ENCODE measurements around the gene SKIL.
A peak's percentile ranks its signal among the peaks of the same experiment; 100 is the strongest.

The SKIL gene

GRCh38 chr3:170386468-170386867 lies 29.0 kb downstream of the SKIL start:
- DNase-seq, result no peak
- H3K9ac ChIP-seq (ENCODE audit: low read length), result no peak overlapping the region
- TF ChIP-seq CTCF (IDR thresholded peaks at IDR 0.05; ENCODE audit: low read length), result no peak
- no peak for TF ChIP-seq EZH2 (optimal IDR thresholded peaks at IDR 0.05; ENCODE audit: low read depth, low read length)
- no peak for TF ChIP-seq EZH2phosphoT487 (IDR thresholded peaks at IDR 0.05; ENCODE audit: low read length)
- no peak overlapping the region for H3K4me3 ChIP-seq (ENCODE audit: low read length)
- H3K9me3 ChIP-seq (replicated peaks; ENCODE audit: insufficient read depth, low read length), result no peaks in the 10 kb centered on the region
- no peak overlapping the region for H3K27ac ChIP-seq (ENCODE audit: low read length)
- H4K20me1 ChIP-seq (ENCODE audit: insufficient read depth, low read length), result no peaks in the 10 kb centered on the region
- H3K4me2 ChIP-seq (ENCODE audit: low read depth, low read length), result no peak overlapping the region
- H3K9me2 ChIP-seq (replicated peaks; ENCODE audit: insufficient read depth, low read length), result no peaks in the 10 kb centered on the region
- no peaks in the 10 kb centered on the region for H3K27me3 ChIP-seq (replicated peaks; ENCODE audit: insufficient read depth, low read length)
- no peaks in the 10 kb centered on the region; the same call in 1 of the 2 replicates for H3K36me3 ChIP-seq (replicated peaks; ENCODE audit: insufficient read depth, low read length)
- H2AFZ ChIP-seq (ENCODE audit: low read length), result no peak overlapping the region
- H3F3A ChIP-seq (ENCODE audit: insufficient read depth, low read length), result no peaks in the 10 kb centered on the region
- 0 out of 2 replicates have a peak, but pooled peaks cover 4% of the 10 kb centered on the region for H3K79me2 ChIP-seq (ENCODE audit: low read length)
- H3K4me1 ChIP-seq (ENCODE audit: low read length), result no peaks in the 10 kb centered on the region

- no peak overlapping the region for H3K9ac ChIP-seq (ENCODE audit: low read length)
- no peaks in the 10 kb centered on the region for H3K27me3 ChIP-seq (replicated peaks; ENCODE audit: insufficient read depth, low read length)
- TF ChIP-seq CTCF (IDR thresholded peaks at IDR 0.05; ENCODE audit: low read length) (peak; percentile 12; the same call in 1 of the 2 replicates), EZH2 (optimal IDR thresholded peaks at IDR 0.05; ENCODE audit: low read depth, low read length) (no peak)
- no peak overlapping the region for H3K27ac ChIP-seq (ENCODE audit: low read length)
- no peaks in the 10 kb centered on the region for H4K20me1 ChIP-seq (ENCODE audit: insufficient read depth, low read length)
- no peak overlapping the region for H3K4me3 ChIP-seq (ENCODE audit: low read length)
- H3K79me2 ChIP-seq (ENCODE audit: low read length), result 0 out of 2 replicates have a peak, but pooled peaks cover 4% of the 10 kb centered on the region
- no peak overlapping the region for H3K4me2 ChIP-seq (ENCODE audit: low read depth, low read length)
- H2AFZ ChIP-seq (ENCODE audit: low read length), result no peak overlapping the region
- no peaks in the 10 kb centered on the region for H3K4me1 ChIP-seq (ENCODE audit: low read length)
- no peaks in the 10 kb centered on the region; the same call in 1 of the 2 replicates for H3K36me3 ChIP-seq (replicated peaks; ENCODE audit: insufficient read depth, low read length)
- H3K9me2 ChIP-seq (replicated peaks; ENCODE audit: insufficient read depth, low read length), result no peaks in the 10 kb centered on the region
- no peak for DNase-seq
- no peaks in the 10 kb centered on the region for H3K9me3 ChIP-seq (replicated peaks; ENCODE audit: insufficient read depth, low read length)
- H3F3A ChIP-seq (ENCODE audit: insufficient read depth, low read length), result no peaks in the 10 kb centered on the region
Measured at GRCh38 chr3:170387950-170388349, 30.4 kb downstream of the SKIL start.

- Histone ChIP-seq H3K4me1 (ENCODE audit: low read length) (no peaks in the 10 kb centered on the region), H3K27me3 (replicated peaks; ENCODE audit: insufficient read depth, low read length) (no peaks in the 10 kb centered on the region), H4K20me1 (ENCODE audit: insufficient read depth, low read length) (no peaks in the 10 kb centered on the region), H3K4me3 (ENCODE audit: low read length) (no peak overlapping the region), H2AFZ (ENCODE audit: low read length) (no peak overlapping the region), H3F3A (ENCODE audit: insufficient read depth, low read length) (no peaks in the 10 kb centered on the region), H3K9me2 (replicated peaks; ENCODE audit: insufficient read depth, low read length) (no peaks in the 10 kb centered on the region), H3K4me2 (ENCODE audit: low read depth, low read length) (no peak overlapping the region), H3K9ac (ENCODE audit: low read length) (no peak overlapping the region), H3K36me3 (replicated peaks; ENCODE audit: insufficient read depth, low read length) (no peaks in the 10 kb centered on the region; the same call in 1 of the 2 replicates), H3K79me2 (ENCODE audit: low read length) (0 out of 2 replicates have a peak, but pooled peaks cover 4% of the 10 kb centered on the region), H3K9me3 (replicated peaks; ENCODE audit: insufficient read depth, low read length) (no peaks in the 10 kb centered on the region), H3K27ac (ENCODE audit: low read length) (no peak overlapping the region)
- no peak for DNase-seq
- no peak for TF ChIP-seq CTCF (IDR thresholded peaks at IDR 0.05; ENCODE audit: low read length)
Measured at GRCh38 chr3:170391108-170391507, 33.6 kb downstream of the SKIL start.

All from MM.1S (cell line).